GM13976 (cell line): ENCODE results near the gene OR2V1.
"Not testable (repeated sequence)": the region's sequence is repeated elsewhere in the genome, so short reads cannot be mapped to it uniquely, and the experiment has no call there.

Experiments
- DNase-seq: peaks from one replicate; pipeline ENCODE4 v3.0.0; 2012; ENCODE audit warnings: low spot score
- CTCF ChIP-seq: IDR thresholded peaks from 2 replicates; pipeline ENCODE4 v1.5.1; 2012; ENCODE audit warnings: borderline replicate concordance, mild to moderate bottlenecking; ENCODE audit not compliant: insufficient read depth; ENCODE audit errors: extremely low read depth, missing control alignments, control extremely low read depth
- in situ Hi-C: fragments of 300-500 bp; cut with MboI; formaldehyde crosslinking; loops from one replicate; pipeline ENCODE4 v1.12.0; 2022; ENCODE audit warnings: low sequenced_read_pairs, mixed read lengths, inconsistent platforms; ENCODE audit not compliant: unreplicated experiment

OR2V1 gene

GRCh38 chr5:181114844-181115778 lies 15.9 kb downstream of the OR2V1 start:
- no peak for DNase-seq
- in situ Hi-C loops, result no loop called here
- no peak for TF ChIP-seq CTCF

GRCh38 chr5:181114284-181114843 lies 16.6 kb downstream of the OR2V1 start:
- TF ChIP-seq CTCF, result no peak
- no peak for DNase-seq
- in situ Hi-C loops, result no loop called here

GRCh38 chr5:181113572-181113971 lies 17.4 kb downstream of the OR2V1 start:
- in situ Hi-C loops, DNase-seq: not testable (repeated sequence)

- in situ Hi-C loops, result no loop called here
- no peak for DNase-seq
- TF ChIP-seq CTCF, result no peak
Observed at GRCh38 chr5:181112476-181112875, 18.5 kb downstream of the OR2V1 start.

- no peak for DNase-seq
- in situ Hi-C loops, result no loop called here
- TF ChIP-seq CTCF, result no peak
Observed at GRCh38 chr5:181111010-181111409, 20.0 kb downstream of the OR2V1 start.

GRCh38 chr5:181109489-181110013 lies 21.4 kb downstream of the OR2V1 start:
- in situ Hi-C loops, result no loop called here
- TF ChIP-seq CTCF, result no peak

GRCh38 chr5:181108578-181109165 lies 22.3 kb downstream of the OR2V1 start:
- DNase-seq, result no peak
- in situ Hi-C loops, result no loop called here
- no peak for TF ChIP-seq CTCF

More at GRCh38 chr5:181109489-181110013, 21.4 kb downstream of the OR2V1 start:
- no peak for DNase-seq
